Right renal pelvis (tissue), 4 donors: Measurements from ENCODE around the gene NHS. TPM values are rescaled to one million over a fixed set of nuclear protein-coding genes. Genes with fewer than 3 reads are reported as not detected.

Experiments
- DNase-seq, 4 donors: peaks; one replicate each; pipeline ENCODE4 v3.0.0-alpha.2; 2013; ENCODE audit warnings: low read depth in 4 of 4, low spot score in 3 of 4, missing footprints in 1 of 4
- polyA plus RNA-seq, 4 donors: library from polyadenylated mRNA; unstranded; fragments of 120-200 nt; gene quantifications; one replicate each; pipeline ENCODE4 v1.2.1, GENCODE V29; 2013; ENCODE audit not compliant: insufficient read length in 4 of 4

NHS gene
- polyA plus RNA-seq, 4 donors: 17.9 to 19.7 (median 19.1) TPM

GRCh38 chrX:17535229-17535628 is 160.2 kb downstream of the NHS start:
- no peak for DNase-seq

GRCh38 chrX:17537723-17538243 is 162.8 kb downstream of the NHS start:
- DNase-seq: no peak

- DNase-seq: no peak
Observed at GRCh38 chrX:17542123-17542522, 167.1 kb downstream of the NHS start.

GRCh38 chrX:17544821-17545220 is 169.8 kb downstream of the NHS start:
- no peak for DNase-seq

- no peak for DNase-seq
Observed at GRCh38 chrX:17546356-17546755, 171.4 kb downstream of the NHS start.

- no peak for DNase-seq
Observed at GRCh38 chrX:17547658-17548057, 172.7 kb downstream of the NHS start.

- DNase-seq: no peak
Observed at GRCh38 chrX:17549107-17549651, 174.2 kb downstream of the NHS start.

GRCh38 chrX:17550011-17550410 is 175.0 kb downstream of the NHS start:
- DNase-seq: no peak

- no peak for DNase-seq
Observed at GRCh38 chrX:17552044-17552650, 177.1 kb downstream of the NHS start.

- DNase-seq: no peak
Observed at GRCh38 chrX:17553469-17553868, 178.5 kb downstream of the NHS start.

GRCh38 chrX:17553961-17554482 is 179.0 kb downstream of the NHS start:
- no peak for DNase-seq

GRCh38 chrX:17554914-17555313 is 179.9 kb downstream of the NHS start:
- no peak for DNase-seq

GRCh38 chrX:17555846-17556245 is 180.8 kb downstream of the NHS start:
- DNase-seq: no peak

GRCh38 chrX:17559728-17560379 is 184.9 kb downstream of the NHS start:
- DNase-seq: no peak

GRCh38 chrX:17560385-17560784 is 185.4 kb downstream of the NHS start:
- DNase-seq: no peak

- DNase-seq: no peak
Observed at GRCh38 chrX:17563076-17563475, 188.1 kb downstream of the NHS start.

GRCh38 chrX:17563515-17563914 is 188.5 kb downstream of the NHS start:
- no peak for DNase-seq

- no peak for DNase-seq
Observed at GRCh38 chrX:17564689-17565409, 189.8 kb downstream of the NHS start.

GRCh38 chrX:17566740-17567139 is 191.7 kb downstream of the NHS start:
- no peak for DNase-seq

- DNase-seq: no peak
Observed at GRCh38 chrX:17567187-17567586, 192.2 kb downstream of the NHS start.

GRCh38 chrX:17567821-17568220 is 192.8 kb downstream of the NHS start:
- DNase-seq: no peak
